ENCODE data around the gene MAP3K4. TPM values are rescaled to one million over a fixed set of nuclear protein-coding genes. Genes with fewer than 3 reads are reported as not detected.
"Not testable (repeated sequence)": the region's sequence is repeated elsewhere in the genome, so short reads cannot be mapped to it uniquely, and the experiment has no call there.

MAP3K4 gene
- total RNA-seq, 1 experiment from 2014 or later = 37.1 TPM

- ChIA-PET POLR2A (ENCODE audit: low non-redundant PET) (interaction anchor here (0.7 kb wide), 1 partner anchor 22 kb away, joined by 3 read pairs; no protein-coding TSS in a partner anchor), CTCF (no interaction called here)
- intact Hi-C loops (cut with micrococcal nuclease; ENCODE audit: unreplicated experiment) = no loop called here
- Histone ChIP-seq H3K9me3 (ENCODE audit: low read depth, low read length, poor library complexity, severe bottlenecking) (no peaks in the 10 kb centered on the region), H3K4me3 (ENCODE audit: low read depth, low read length, poor library complexity, severe bottlenecking) (no peak overlapping the region), H3K27ac (ENCODE audit: low read depth, low read length, poor library complexity, severe bottlenecking) (no peak overlapping the region), H3K27me3 (replicated peaks; ENCODE audit: insufficient read depth, low read depth, low read length, poor library complexity) (no peaks in the 10 kb centered on the region), H3K36me3 (ENCODE audit: insufficient read depth, low read length, poor library complexity, severe bottlenecking) (no peaks in the 10 kb centered on the region), H3K4me1 (ENCODE audit: insufficient read depth, low read length, poor library complexity, severe bottlenecking) (peaks cover 8% of the 10 kb centered on the region)
- TF ChIP-seq CTCF (conservative IDR thresholded peaks at IDR 0.05; ENCODE audit: low read depth, low read length) (no peak), EZH2 (IDR thresholded peaks at IDR 0.05; ENCODE audit: borderline replicate concordance, low read depth, low read length, poor library complexity, severe bottlenecking) (no peak)
- DNase-seq (ENCODE audit: low spot score) = no peak
- no TSS peak for BruUV-seq (replicated peaks)
These were observed 20.4 kb upstream of the MAP3K4 start for GRCh38 chr6:160971171-160971570.

GRCh38 chr6:160972111-160972510 lies 19.5 kb upstream of the MAP3K4 start:
- Histone ChIP-seq H3K36me3 (ENCODE audit: insufficient read depth, low read length, poor library complexity, severe bottlenecking) (no peaks in the 10 kb centered on the region), H3K4me3 (ENCODE audit: low read depth, low read length, poor library complexity, severe bottlenecking) (no peak overlapping the region), H3K27me3 (replicated peaks; ENCODE audit: insufficient read depth, low read depth, low read length, poor library complexity) (no peaks in the 10 kb centered on the region), H3K9me3 (ENCODE audit: low read depth, low read length, poor library complexity, severe bottlenecking) (no peaks in the 10 kb centered on the region), H3K27ac (ENCODE audit: low read depth, low read length, poor library complexity, severe bottlenecking) (no peak overlapping the region), H3K4me1 (ENCODE audit: insufficient read depth, low read length, poor library complexity, severe bottlenecking) (peaks cover 3% of the 10 kb centered on the region)
- intact Hi-C loops (cut with micrococcal nuclease; ENCODE audit: unreplicated experiment) = no loop called here
- ChIA-PET POLR2A (ENCODE audit: low non-redundant PET) (no interaction called here), CTCF (no interaction called here)
- no TSS peak for BruUV-seq (replicated peaks)
- peak; percentile 30 for DNase-seq (ENCODE audit: low spot score)
- no peak for TF ChIP-seq CTCF (conservative IDR thresholded peaks at IDR 0.05; ENCODE audit: low read depth, low read length)
- no peak for TF ChIP-seq EZH2 (IDR thresholded peaks at IDR 0.05; ENCODE audit: borderline replicate concordance, low read depth, low read length, poor library complexity, severe bottlenecking)

DNA sequence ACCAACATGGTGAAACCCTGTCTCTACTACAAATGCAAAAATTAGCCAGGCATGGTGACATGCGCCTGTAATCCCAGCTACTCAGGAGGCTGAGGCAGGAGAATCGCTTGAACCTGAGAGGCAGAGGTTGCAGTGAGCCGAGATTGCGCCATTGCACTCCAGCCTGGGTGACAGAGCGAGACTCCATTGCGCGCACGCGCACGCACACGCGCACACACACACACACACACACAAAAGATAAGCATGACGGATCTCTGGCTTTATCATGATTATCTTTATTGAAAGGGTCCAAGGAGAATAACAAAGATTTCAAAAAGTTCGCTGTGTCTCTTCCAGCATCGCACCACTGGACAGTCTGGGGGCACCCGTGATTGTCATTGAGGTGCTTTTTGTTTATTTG lies 19.0 kb upstream of the MAP3K4 start:
- H3K36me3 ChIP-seq (ENCODE audit: insufficient read depth, low read length, poor library complexity, severe bottlenecking); DNase-seq (ENCODE audit: low spot score); H3K27ac ChIP-seq (ENCODE audit: low read depth, low read length, poor library complexity, severe bottlenecking); intact Hi-C loops (cut with micrococcal nuclease; ENCODE audit: unreplicated experiment); BruUV-seq (replicated peaks); H3K4me1 ChIP-seq (ENCODE audit: insufficient read depth, low read length, poor library complexity, severe bottlenecking); POLR2A ChIA-PET (ENCODE audit: low non-redundant PET); H3K4me3 ChIP-seq (ENCODE audit: low read depth, low read length, poor library complexity, severe bottlenecking); H3K9me3 ChIP-seq (ENCODE audit: low read depth, low read length, poor library complexity, severe bottlenecking); CTCF ChIA-PET; H3K27me3 ChIP-seq (replicated peaks; ENCODE audit: insufficient read depth, low read depth, low read length, poor library complexity): not testable (repeated sequence)

Measured in A673 (cell line).